Measurements from ENCODE around the gene OTUD1.

GRCh38 chr10:23395017-23395416, 43.9 kb upstream of the OTUD1 start:
- TF ChIP-seq CTCF (IDR thresholded peaks at IDR 0.05), result no peak
- TF ChIP-seq POLR2A (IDR thresholded peaks at IDR 0.05), result no peak
